ENCODE data around the gene ISYNA1.

The ISYNA1 gene

GRCh38 chr19:18417250-18418028, 20.5 kb downstream of the ISYNA1 start:
- H4K20me1 ChIP-seq (ENCODE audit: insufficient read depth, low read length, poor library complexity, severe bottlenecking): peaks cover 18% of the 10 kb centered on the region
- no peaks in the 10 kb centered on the region for H3K9me2 ChIP-seq (replicated peaks; ENCODE audit: low read depth, low read length)
- H3K4me3 ChIP-seq (ENCODE audit: low read length, poor library complexity, severe bottlenecking): peak overlapping the region; percentile 80
- no peaks in the 10 kb centered on the region for H3K36me3 ChIP-seq (ENCODE audit: insufficient read depth, low read length)
- no peaks in the 10 kb centered on the region for H3K9me3 ChIP-seq (ENCODE audit: insufficient read depth, low read depth, low read length)
- peak overlapping the region; percentile 33 for H2AFZ ChIP-seq (ENCODE audit: low read length)
- peaks cover 31% of the 10 kb centered on the region for H3K79me2 ChIP-seq (ENCODE audit: insufficient read depth, low read length)
- H3K4me1 ChIP-seq (ENCODE audit: insufficient read depth, low read length, poor library complexity, severe bottlenecking): peaks cover 64% of the 10 kb centered on the region
- H3K9ac ChIP-seq (ENCODE audit: low read depth, low read length, poor library complexity, severe bottlenecking): peak overlapping the region; percentile 86
- no peak for TF ChIP-seq CTCF (conservative IDR thresholded peaks at IDR 0.05; ENCODE audit: low read length)
- TF ChIP-seq EZH2phosphoT487 (IDR thresholded peaks at IDR 0.05; ENCODE audit: borderline replicate concordance): no peak
- H3F3A ChIP-seq (ENCODE audit: low read depth): peaks cover 17% of the 10 kb centered on the region; the same call in 1 of the 2 replicates
- peak overlapping the region; percentile 88 for H3K4me2 ChIP-seq (ENCODE audit: low read depth, low read length, poor library complexity, severe bottlenecking)
- H3K27me3 ChIP-seq (ENCODE audit: insufficient read depth, low read length, poor library complexity, severe bottlenecking): no peaks in the 10 kb centered on the region

GRCh38 chr19:18416778-18417249, 21.1 kb downstream of the ISYNA1 start:
- Histone ChIP-seq H4K20me1 (ENCODE audit: insufficient read depth, low read length, poor library complexity, severe bottlenecking) (peaks cover 14% of the 10 kb centered on the region), H2AFZ (ENCODE audit: low read length) (peak overlapping the region; percentile 33), H3K4me3 (ENCODE audit: low read length, poor library complexity, severe bottlenecking) (peak overlapping the region; percentile 80), H3K36me3 (ENCODE audit: insufficient read depth, low read length) (no peaks in the 10 kb centered on the region), H3K79me2 (ENCODE audit: insufficient read depth, low read length) (peaks cover 24% of the 10 kb centered on the region), H3F3A (ENCODE audit: low read depth) (peaks cover 17% of the 10 kb centered on the region; the same call in 1 of the 2 replicates), H3K9me3 (ENCODE audit: insufficient read depth, low read depth, low read length) (no peaks in the 10 kb centered on the region), H3K9me2 (replicated peaks; ENCODE audit: low read depth, low read length) (no peaks in the 10 kb centered on the region), H3K4me2 (ENCODE audit: low read depth, low read length, poor library complexity, severe bottlenecking) (peak overlapping the region; percentile 88), H3K4me1 (ENCODE audit: insufficient read depth, low read length, poor library complexity, severe bottlenecking) (peaks cover 61% of the 10 kb centered on the region), H3K9ac (ENCODE audit: low read depth, low read length, poor library complexity, severe bottlenecking) (peak overlapping the region; percentile 86), H3K27me3 (ENCODE audit: insufficient read depth, low read length, poor library complexity, severe bottlenecking) (no peaks in the 10 kb centered on the region)
- TF ChIP-seq CTCF (conservative IDR thresholded peaks at IDR 0.05; ENCODE audit: low read length): no peak
- TF ChIP-seq EZH2phosphoT487 (IDR thresholded peaks at IDR 0.05; ENCODE audit: borderline replicate concordance): no peak

GRCh38 chr19:18415178-18415867, 22.6 kb downstream of the ISYNA1 start:
- Histone ChIP-seq H3K4me3 (ENCODE audit: low read length, poor library complexity, severe bottlenecking) (peak overlapping the region; percentile 80), H3F3A (ENCODE audit: low read depth) (peaks cover 17% of the 10 kb centered on the region; the same call in 1 of the 2 replicates), H3K4me1 (ENCODE audit: insufficient read depth, low read length, poor library complexity, severe bottlenecking) (peaks cover 51% of the 10 kb centered on the region), H3K9me2 (replicated peaks; ENCODE audit: low read depth, low read length) (no peaks in the 10 kb centered on the region), H3K36me3 (ENCODE audit: insufficient read depth, low read length) (no peaks in the 10 kb centered on the region), H3K4me2 (ENCODE audit: low read depth, low read length, poor library complexity, severe bottlenecking) (peak overlapping the region; percentile 88), H3K9me3 (ENCODE audit: insufficient read depth, low read depth, low read length) (no peaks in the 10 kb centered on the region), H3K9ac (ENCODE audit: low read depth, low read length, poor library complexity, severe bottlenecking) (peak overlapping the region; percentile 86), H3K27me3 (ENCODE audit: insufficient read depth, low read length, poor library complexity, severe bottlenecking) (no peaks in the 10 kb centered on the region), H3K79me2 (ENCODE audit: insufficient read depth, low read length) (peaks cover 10% of the 10 kb centered on the region), H2AFZ (ENCODE audit: low read length) (peak overlapping the region; percentile 66; the same call in 1 of the 2 replicates), H4K20me1 (ENCODE audit: insufficient read depth, low read length, poor library complexity, severe bottlenecking) (peaks cover 4% of the 10 kb centered on the region)
- TF ChIP-seq EZH2phosphoT487 (IDR thresholded peaks at IDR 0.05; ENCODE audit: borderline replicate concordance) (no peak), CTCF (conservative IDR thresholded peaks at IDR 0.05; ENCODE audit: low read length) (no peak)

Data from Loucy (cell line).